HAP-1 (cell line): Measurements from ENCODE around the gene ASB2.

ENCODE experiments used
- DNase-seq, 2 experiments: peaks; one replicate each; pipeline ENCODE4 v3.0.0-alpha.2; 2016 to 2020; ENCODE audit warnings: low spot score in 2 of 2
- H3K27me3 ChIP-seq: fragments of 250-450 bp; sonication (Bioruptor Pico); 2 replicates; pipeline ENCODE4 v1.5.1; 2020; ENCODE audit warnings: low read depth, mild to moderate bottlenecking, moderate library complexity
- H3K36me3 ChIP-seq: fragments of 250-450 bp; sonication (Bioruptor Pico); replicated peaks from 2 replicates; pipeline ENCODE4 v1.5.1; 2020; ENCODE audit warnings: mild to moderate bottlenecking
- H3K4me1 ChIP-seq: fragments of 250-450 bp; sonication (Bioruptor Pico); 2 replicates; pipeline ENCODE4 v1.5.1; 2020; ENCODE audit warnings: mild to moderate bottlenecking
- H3K4me3 ChIP-seq: fragments of 250-450 bp; sonication (Bioruptor Pico); 2 replicates; pipeline ENCODE4 v1.5.1; 2020; ENCODE audit warnings: mild to moderate bottlenecking, moderate library complexity
- H3K9me3 ChIP-seq: fragments of 250-450 bp; sonication (Bioruptor Pico); 2 replicates; pipeline ENCODE4 v1.5.1; 2020; ENCODE audit warnings: mild to moderate bottlenecking, moderate library complexity
- in situ Hi-C: fragments of 300-500 bp; cut with MboI; formaldehyde crosslinking; loops from 3 replicates; pipeline ENCODE4 v1.14.3; 2020; ENCODE audit warnings: low sequenced_read_pairs, inconsistent platforms, mixed read lengths

The ASB2 gene

DNA sequence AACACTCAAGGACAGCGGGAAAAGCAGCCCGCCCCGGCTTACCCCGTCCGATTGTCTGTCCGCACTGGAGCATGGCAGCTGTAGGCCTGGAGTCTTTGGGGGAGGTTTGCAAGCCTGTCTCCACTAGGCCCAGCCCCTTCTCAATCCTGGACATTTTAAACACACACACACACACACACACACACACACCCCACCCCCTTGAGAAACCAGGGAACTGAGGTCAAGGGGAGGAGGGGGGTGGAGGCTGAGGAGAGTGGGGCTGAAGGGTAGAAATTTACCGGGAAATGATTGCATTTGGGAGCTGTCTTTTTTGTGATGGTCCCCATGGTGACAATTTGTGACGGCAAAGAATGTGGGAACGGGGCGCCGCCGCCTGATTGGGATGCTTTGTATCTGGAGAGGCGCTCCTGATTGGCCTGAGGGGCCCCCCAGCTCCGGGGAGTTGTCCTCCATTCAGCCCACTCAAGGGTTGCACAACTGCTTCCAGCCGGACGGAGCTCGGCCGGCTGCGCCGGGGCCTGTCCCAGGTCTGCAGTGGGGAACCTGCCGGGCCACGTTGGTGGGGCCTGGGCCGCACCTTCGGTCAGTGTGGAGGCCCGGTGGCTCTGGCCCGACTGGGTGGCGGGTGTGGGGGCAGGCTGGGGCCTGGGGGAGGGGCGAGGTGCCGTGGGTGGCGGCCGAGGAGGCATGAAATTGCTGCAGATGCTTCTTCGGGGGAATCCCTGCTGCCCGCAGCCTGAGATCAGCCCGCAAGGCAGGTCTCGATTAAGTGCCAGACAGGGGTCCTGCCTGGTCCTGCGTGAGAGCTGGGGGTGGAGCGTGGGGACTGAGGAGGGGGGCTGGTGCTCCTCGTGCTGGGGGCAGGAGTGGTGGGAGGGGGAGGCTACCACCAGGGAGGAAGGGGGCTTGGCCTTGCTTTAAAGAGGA lies 49.2 kb downstream of the ASB2 start, which contains the start of gene FAM181A:
TSS of gene FAM181A (plus strand) at position 472 of the 927 bp plus-strand sequence. CDS start 942 bp downstream, outside the sequence.
- no peak for DNase-seq
- in situ Hi-C loops, result no loop called here

GRCh38 chr14:93926245-93926872 lies 50.0 kb downstream of the ASB2 start:
- H3K36me3 ChIP-seq, result no peaks in the 10 kb centered on the region
- H3K4me3 ChIP-seq, result no peak overlapping the region
- H3K9me3 ChIP-seq, result no peaks in the 10 kb centered on the region
- H3K27me3 ChIP-seq, result no peaks in the 10 kb centered on the region
- DNase-seq, result peak in 1 of 2 experiments; percentile 43
- in situ Hi-C loops, result no loop called here
- H3K4me1 ChIP-seq, result no peaks in the 10 kb centered on the region

More for the DNA sequence above, 49.2 kb downstream of the ASB2 start, which contains the start of gene FAM181A:
- H3K4me3 ChIP-seq, result no peak within 1 kb of the TSS
- H3K36me3 ChIP-seq, result no peaks in the 10 kb centered on the region
- H3K9me3 ChIP-seq, result no peaks in the 10 kb centered on the region
- H3K4me1 ChIP-seq, result no peaks in the 10 kb centered on the region
- H3K27me3 ChIP-seq, result no peaks in the 10 kb centered on the region

DNA sequence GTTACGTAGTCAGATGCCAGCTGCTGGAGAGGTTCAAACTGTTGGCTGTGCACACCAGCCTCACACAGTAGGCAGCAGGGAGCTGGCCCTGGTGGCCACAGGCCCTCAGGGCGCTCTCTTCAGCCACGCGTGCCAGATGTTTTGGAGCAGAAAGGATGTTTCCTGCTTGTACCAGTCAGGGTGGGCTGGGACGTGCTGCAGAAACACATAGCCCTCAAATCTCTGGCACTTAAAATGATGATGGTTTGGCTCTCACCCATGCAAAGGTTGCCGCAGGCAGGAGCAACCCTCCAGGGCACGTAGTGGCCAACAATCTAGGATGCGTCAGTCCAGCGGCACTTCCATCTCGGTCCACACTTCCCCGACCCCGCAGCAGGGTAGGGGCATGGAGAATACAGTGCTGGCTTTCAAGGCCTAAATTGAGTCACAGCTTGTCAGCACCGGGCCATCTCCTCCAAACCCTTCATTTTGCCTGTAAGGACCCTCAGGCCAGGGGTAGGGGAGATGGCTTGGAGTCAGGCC lies 50.9 kb downstream of the ASB2 start:
- Histone ChIP-seq H3K36me3 (no peaks in the 10 kb centered on the region), H3K27me3 (no peaks in the 10 kb centered on the region), H3K4me3 (no peak overlapping the region), H3K4me1 (no peaks in the 10 kb centered on the region), H3K9me3 (no peaks in the 10 kb centered on the region)
- no peak for DNase-seq
- in situ Hi-C loops, result no loop called here

DNA sequence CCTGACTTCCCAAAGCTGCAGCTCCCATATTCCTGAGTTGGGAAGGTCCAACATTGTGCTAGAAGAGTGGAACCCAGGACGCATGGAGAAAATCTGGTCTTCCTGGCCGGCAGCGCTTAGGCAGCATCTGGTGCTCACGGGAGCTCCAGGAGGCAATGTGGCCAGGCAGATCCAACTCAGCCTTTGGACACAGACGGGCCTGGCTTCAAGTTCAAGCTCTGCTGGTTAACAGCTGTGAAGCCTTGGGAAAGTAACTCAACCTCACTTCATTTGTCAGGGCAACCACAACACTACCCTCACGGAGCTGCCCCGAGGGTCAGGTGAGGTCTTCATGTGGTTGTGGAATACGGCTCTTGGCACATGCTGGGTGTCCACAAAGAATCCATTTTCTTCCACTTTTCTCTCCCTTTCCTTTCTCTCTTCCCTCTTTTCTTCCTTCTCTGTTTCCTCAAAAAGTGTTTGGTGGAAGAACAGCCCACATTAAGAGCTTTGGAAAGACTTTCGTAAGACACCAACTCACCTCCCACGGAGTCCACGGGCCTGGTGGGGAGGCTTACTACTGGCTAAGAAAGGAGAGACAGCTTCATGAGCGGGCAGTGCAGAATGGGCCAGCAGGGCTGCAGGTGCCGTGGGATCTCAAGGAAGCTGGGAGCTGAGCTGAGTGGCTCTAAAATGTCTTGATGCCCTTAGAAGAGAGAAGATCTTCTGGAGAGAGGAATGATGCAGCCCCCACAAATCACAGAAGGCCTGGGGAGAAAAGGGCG lies 51.6 kb downstream of the ASB2 start:
- no peaks in the 10 kb centered on the region for H3K36me3 ChIP-seq
- H3K4me3 ChIP-seq, result no peak overlapping the region
- no peaks in the 10 kb centered on the region for H3K4me1 ChIP-seq
- in situ Hi-C loops, result no loop called here
- no peaks in the 10 kb centered on the region for H3K27me3 ChIP-seq
- no peaks in the 10 kb centered on the region for H3K9me3 ChIP-seq
- DNase-seq, result no peak

- Histone ChIP-seq H3K9me3 (no peaks in the 10 kb centered on the region), H3K4me1 (no peaks in the 10 kb centered on the region), H3K36me3 (no peaks in the 10 kb centered on the region), H3K4me3 (no peak overlapping the region), H3K27me3 (no peaks in the 10 kb centered on the region)
- in situ Hi-C loops, result no loop called here
- no peak for DNase-seq
These were observed 52.7 kb downstream of the ASB2 start for GRCh38 chr14:93923626-93924025.

DNA sequence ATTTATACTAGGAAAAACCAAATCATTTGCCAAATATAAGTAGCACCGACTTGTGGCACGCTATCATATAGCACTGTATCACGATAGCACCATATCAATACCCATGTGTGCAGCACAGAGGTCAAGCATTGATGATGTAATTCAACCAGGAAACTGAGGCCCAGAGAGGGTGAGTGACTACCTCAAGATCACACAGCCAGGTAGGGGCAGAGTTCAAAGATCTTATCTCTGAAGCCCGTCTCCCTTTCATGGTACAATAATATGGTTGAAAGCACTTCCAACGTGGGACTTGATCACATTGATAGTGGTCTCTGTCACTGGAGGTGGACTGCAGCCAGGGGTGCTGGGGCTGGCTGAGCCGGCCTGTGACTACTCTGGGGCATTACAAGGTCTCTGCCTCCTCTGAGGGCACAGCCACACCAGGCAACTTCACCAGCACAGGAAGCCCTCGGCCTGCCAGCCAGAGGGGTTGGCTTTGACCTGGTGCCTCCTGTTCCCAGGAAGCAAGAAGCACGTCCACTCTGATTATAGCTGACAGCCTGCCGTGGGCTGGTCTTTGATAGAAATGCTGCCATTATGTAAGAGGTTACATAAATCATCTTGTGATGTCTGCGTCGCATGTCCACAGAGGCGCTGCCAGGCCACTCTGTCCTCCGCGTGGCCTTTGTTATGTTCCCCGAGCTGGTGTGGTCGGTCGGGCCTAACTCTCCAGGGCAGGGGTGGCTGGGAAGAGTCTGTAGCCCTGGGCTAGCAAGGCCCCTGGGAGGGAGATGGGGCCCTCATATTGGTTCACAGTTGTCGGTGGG lies 55.2 kb downstream of the ASB2 start:
- Histone ChIP-seq H3K36me3 (no peaks in the 10 kb centered on the region), H3K4me3 (no peak overlapping the region)
- in situ Hi-C loops, result no loop called here

GRCh38 chr14:93917141-93917540 lies 59.2 kb downstream of the ASB2 start:
- Histone ChIP-seq H3K4me1 (no peaks in the 10 kb centered on the region), H3K9me3 (no peaks in the 10 kb centered on the region), H3K4me3 (no peak overlapping the region), H3K27me3 (no peaks in the 10 kb centered on the region), H3K36me3 (no peaks in the 10 kb centered on the region)
- no peak for DNase-seq
- in situ Hi-C loops, result no loop called here

More for the DNA sequence above, 55.2 kb downstream of the ASB2 start:
- DNase-seq, result no peak
- Histone ChIP-seq H3K4me1 (no peaks in the 10 kb centered on the region), H3K27me3 (no peaks in the 10 kb centered on the region), H3K9me3 (no peaks in the 10 kb centered on the region)

DNA sequence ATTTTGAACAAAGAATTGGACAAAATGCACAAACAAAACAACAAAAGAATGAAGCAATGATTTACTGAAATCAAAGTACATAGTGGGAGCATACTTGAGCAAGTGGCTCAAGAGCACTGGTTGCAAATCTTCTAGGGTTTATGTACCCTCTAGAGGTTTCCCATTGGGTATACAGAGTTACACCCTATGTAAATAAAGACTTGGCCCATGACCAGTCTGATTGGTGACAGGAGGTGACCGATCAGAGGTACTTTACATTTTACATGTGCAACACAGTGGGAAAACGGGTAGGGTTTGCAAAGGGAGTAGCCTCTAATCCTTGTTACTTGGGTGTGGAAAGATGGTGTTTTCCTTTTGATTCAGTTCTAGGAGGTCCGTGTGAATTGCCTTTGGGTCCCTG lies 59.9 kb downstream of the ASB2 start:
- Histone ChIP-seq H3K4me3 (no peak overlapping the region), H3K27me3 (no peaks in the 10 kb centered on the region), H3K36me3 (no peaks in the 10 kb centered on the region), H3K4me1 (no peaks in the 10 kb centered on the region), H3K9me3 (no peaks in the 10 kb centered on the region)
- DNase-seq, result no peak
- in situ Hi-C loops, result no loop called here

DNA sequence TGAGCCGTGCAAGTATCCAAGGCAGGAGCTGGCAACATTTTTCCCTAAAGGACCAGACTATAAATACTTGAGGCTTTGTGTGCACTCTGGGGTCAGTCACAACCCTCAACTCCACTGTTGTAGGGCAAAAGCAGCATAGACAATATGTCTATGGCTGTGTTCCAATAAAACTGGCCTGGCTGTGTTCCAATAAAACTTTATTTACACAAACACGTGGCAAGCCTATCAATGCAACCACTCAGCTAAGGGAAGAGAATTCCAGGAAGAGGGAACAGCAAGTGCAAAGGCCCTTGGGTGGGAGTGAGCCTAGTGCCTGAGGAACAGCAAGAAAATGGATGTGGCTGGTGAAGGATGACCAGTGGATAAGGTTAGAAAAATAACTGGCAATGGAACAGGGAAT lies 60.6 kb downstream of the ASB2 start:
- no peak for DNase-seq
- Histone ChIP-seq H3K4me1 (no peaks in the 10 kb centered on the region), H3K4me3 (no peak overlapping the region), H3K9me3 (no peaks in the 10 kb centered on the region), H3K36me3 (no peaks in the 10 kb centered on the region), H3K27me3 (no peaks in the 10 kb centered on the region)
- in situ Hi-C loops, result no loop called here

DNA sequence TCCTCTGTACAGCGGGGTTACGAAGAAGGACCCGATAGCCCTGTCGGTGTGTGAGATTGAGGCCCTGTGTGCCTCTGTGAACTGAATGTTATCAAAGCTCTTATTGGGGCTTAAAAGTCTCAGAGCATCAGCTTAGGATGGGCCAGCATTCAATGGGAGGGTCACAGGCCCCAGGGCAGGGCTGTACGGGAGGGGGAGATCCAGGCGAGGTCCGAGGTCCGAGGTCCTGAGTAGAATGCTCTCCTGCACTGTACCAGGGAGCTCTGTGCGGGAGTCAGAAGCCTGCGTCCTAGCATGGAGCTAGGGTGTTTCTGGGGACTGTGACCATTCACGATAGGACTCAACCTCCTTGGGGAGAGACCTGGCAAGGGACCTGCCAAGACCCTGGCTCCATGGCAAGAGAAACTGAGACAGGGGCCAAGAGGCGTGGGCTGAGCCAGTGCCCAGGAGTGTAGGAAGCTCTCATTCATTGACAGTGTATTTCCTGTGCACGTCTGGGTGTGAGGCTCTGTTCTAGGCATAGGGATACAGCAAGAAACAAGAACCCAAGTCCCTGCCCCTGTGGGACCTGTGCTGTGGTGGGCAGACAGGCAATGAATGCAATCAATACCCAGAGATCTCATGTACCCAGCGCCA lies 61.2 kb downstream of the ASB2 start:
- in situ Hi-C loops, result no loop called here
- no peak overlapping the region for H3K4me3 ChIP-seq
- no peaks in the 10 kb centered on the region for H3K27me3 ChIP-seq
- H3K4me1 ChIP-seq, result no peaks in the 10 kb centered on the region
- no peaks in the 10 kb centered on the region for H3K9me3 ChIP-seq
- no peak for DNase-seq
- H3K36me3 ChIP-seq, result no peaks in the 10 kb centered on the region

- no peaks in the 10 kb centered on the region for H3K9me3 ChIP-seq
- H3K27me3 ChIP-seq, result no peaks in the 10 kb centered on the region
- no peaks in the 10 kb centered on the region for H3K36me3 ChIP-seq
- no peak overlapping the region for H3K4me3 ChIP-seq
- DNase-seq, result no peak
- H3K4me1 ChIP-seq, result no peaks in the 10 kb centered on the region
- in situ Hi-C loops, result no loop called here
These were observed 62.1 kb downstream of the ASB2 start for GRCh38 chr14:93914278-93914677.

GRCh38 chr14:93912782-93913181 lies 63.6 kb downstream of the ASB2 start:
- Histone ChIP-seq H3K36me3 (no peaks in the 10 kb centered on the region), H3K4me3 (no peak overlapping the region), H3K4me1 (no peaks in the 10 kb centered on the region), H3K27me3 (no peaks in the 10 kb centered on the region), H3K9me3 (no peaks in the 10 kb centered on the region)
- DNase-seq, result no peak
- in situ Hi-C loops, result no loop called here
